ENCODE data around the gene PCF11. TPM values are rescaled to one million over a fixed set of nuclear protein-coding genes. Genes with fewer than 3 reads are reported as not detected.

Gene PCF11
- total RNA-seq, 1 experiment from 2014 or later = 57.5 TPM

DNA sequence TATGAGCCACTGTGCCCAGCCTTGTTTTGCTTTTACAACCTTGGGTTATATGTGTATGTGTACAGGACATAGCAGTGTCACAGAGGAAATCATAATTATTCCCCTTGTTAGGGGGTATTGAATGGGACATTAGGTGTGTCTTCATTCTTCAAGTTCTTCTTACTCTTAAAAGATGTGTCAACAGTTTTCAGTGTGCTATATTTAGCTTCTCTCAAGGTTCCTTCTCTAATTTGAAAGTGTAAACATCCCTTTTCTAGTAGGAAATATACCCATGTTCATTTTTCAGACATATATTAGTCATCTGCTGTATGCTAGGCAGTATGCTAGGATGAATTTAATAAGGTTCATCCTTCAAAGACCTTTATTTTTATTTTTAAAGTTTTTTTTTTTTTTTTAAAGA, 17.1 kb downstream of the PCF11 start:
- no peak overlapping the region for H3K27ac Mint-ChIP-seq (ENCODE audit: low read depth, unreplicated experiment)
- TF ChIP-seq, protein P1, sequence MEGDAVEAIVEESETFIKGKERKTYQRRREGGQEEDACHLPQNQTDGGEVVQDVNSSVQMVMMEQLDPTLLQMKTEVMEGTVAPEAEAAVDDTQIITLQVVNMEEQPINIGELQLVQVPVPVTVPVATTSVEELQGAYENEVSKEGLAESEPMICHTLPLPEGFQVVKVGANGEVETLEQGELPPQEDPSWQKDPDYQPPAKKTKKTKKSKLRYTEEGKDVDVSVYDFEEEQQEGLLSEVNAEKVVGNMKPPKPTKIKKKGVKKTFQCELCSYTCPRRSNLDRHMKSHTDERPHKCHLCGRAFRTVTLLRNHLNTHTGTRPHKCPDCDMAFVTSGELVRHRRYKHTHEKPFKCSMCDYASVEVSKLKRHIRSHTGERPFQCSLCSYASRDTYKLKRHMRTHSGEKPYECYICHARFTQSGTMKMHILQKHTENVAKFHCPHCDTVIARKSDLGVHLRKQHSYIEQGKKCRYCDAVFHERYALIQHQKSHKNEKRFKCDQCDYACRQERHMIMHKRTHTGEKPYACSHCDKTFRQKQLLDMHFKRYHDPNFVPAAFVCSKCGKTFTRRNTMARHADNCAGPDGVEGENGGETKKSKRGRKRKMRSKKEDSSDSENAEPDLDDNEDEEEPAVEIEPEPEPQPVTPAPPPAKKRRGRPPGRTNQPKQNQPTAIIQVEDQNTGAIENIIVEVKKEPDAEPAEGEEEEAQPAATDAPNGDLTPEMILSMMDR (IDR thresholded peaks at IDR 0.05; ENCODE audit: unreplicated experiment) = no peak
- H3K36me3 Mint-ChIP-seq (ENCODE audit: insufficient read depth, unreplicated experiment) = peaks cover 98% of the 10 kb centered on the region
- no peaks in the 10 kb centered on the region for H3K9me3 Mint-ChIP-seq (ENCODE audit: unreplicated experiment)
- intact Hi-C loops (cut with micrococcal nuclease) = no loop called here
- no TSS peak for BruUV-seq (replicated peaks)
- POLR2A ChIA-PET = interaction anchor here (0.6 to 2.2 kb wide), 6 partner anchors 14 to 149 kb away, joined by 3 to 9 read pairs (median 4); partner anchors contain the start of genes ANKRD42 and PCF11
- H3K4me1 Mint-ChIP-seq (ENCODE audit: insufficient read depth, unreplicated experiment) = peaks cover 31% of the 10 kb centered on the region
- no peaks in the 10 kb centered on the region for H3K27me3 Mint-ChIP-seq (ENCODE audit: insufficient read depth, unreplicated experiment)
- CTCF ChIA-PET = interaction anchor here (0.6 to 2.2 kb wide), 5 partner anchors 9 to 306 kb away, joined by 3 to 5 read pairs (median 4); no protein-coding TSS in a partner anchor
- no peak overlapping the region for H3K4me3 Mint-ChIP-seq (ENCODE audit: unreplicated experiment)
- DNase-seq (ENCODE audit: unreplicated experiment) = no peak

DNA sequence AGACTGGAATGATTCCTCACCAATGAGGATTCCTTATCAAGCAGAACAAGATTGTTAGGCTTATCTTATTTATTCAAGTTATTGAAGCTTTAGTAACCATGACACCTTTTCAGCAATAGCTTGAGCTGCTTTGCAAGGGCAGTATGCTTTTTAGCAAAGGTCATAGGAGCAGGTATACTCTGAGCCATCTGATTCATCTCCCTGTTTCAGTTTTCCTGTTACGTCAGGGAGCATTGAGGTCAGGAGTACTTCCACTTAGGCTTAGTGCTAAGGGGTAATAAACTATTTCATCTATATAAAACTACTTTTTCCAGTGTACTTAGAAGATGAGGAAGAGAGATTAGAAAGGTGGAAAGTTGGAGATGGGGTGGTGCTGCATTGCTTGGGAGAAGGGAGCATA, 18.9 kb downstream of the PCF11 start:
- TF ChIP-seq, protein P1 (IDR thresholded peaks at IDR 0.05; ENCODE audit: unreplicated experiment) = no peak
- Mint-ChIP-seq H3K9me3 (ENCODE audit: unreplicated experiment) (no peaks in the 10 kb centered on the region), H3K4me1 (ENCODE audit: insufficient read depth, unreplicated experiment) (peaks cover 21% of the 10 kb centered on the region), H3K27ac (ENCODE audit: low read depth, unreplicated experiment) (no peak overlapping the region), H3K27me3 (ENCODE audit: insufficient read depth, unreplicated experiment) (no peaks in the 10 kb centered on the region), H3K36me3 (ENCODE audit: insufficient read depth, unreplicated experiment) (peaks cover 97% of the 10 kb centered on the region), H3K4me3 (ENCODE audit: unreplicated experiment) (no peak overlapping the region)
- DNase-seq (ENCODE audit: unreplicated experiment) = no peak
- ChIA-PET POLR2A (interaction anchor here (0.9 to 2.2 kb wide), 4 partner anchors 8 to 19 kb away, joined by 3 to 9 read pairs (median 4); partner anchors contain the start of gene PCF11), CTCF (interaction anchor here (0.6 to 1.1 kb wide), 2 partner anchors 75 to 274 kb away, joined by 3 to 4 read pairs; partner anchors contain the start of gene DDIAS)
- BruUV-seq (replicated peaks) = no TSS peak
- intact Hi-C loops (cut with micrococcal nuclease) = no loop called here

DNA sequence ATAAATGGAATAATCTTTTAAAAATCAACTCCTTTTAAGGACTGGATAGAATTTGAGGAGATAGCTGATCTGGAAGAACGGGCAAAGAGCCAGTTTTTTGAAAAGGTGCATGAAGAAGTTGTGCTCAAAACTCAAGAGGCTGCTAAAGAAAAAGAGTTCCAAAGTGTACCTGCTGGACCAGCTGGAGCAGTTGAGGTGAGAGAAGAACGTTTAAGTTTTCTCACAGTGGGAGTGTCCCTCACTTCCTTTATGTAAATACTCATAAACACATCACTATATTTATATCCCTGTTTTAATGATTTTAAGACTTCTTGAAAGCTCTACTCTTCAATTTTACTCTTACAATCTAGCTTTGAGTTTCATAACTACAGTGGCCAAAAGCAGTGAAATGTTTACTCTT, 24.9 kb downstream of the PCF11 start:
- BruUV-seq (replicated peaks) = no TSS peak

DNA sequence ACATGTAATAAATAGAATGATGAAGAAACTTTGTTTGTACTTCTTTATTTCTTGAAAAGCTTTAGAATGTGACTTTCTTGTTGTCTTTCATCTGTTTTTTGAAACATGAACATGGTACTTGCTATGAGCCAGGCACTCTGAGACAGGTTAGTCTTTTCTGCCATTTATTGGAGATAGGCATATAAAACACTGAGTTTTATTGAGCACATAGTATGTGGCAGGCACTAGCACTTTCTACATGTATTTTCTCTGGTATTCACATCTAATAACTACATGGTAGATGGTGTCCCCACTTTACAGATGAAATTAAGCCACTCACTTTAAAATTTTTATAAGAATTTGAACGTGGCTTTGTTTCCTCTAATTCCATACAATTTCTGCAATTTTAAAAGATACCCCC, 28.8 kb downstream of the PCF11 start:
- no peaks in the 10 kb centered on the region for H3K9me3 Mint-ChIP-seq (ENCODE audit: unreplicated experiment)
- CTCF ChIA-PET = interaction anchor here (0.6 kb wide), 2 partner anchors 12 to 29 kb away, joined by 3 read pairs; partner anchors contain the start of gene PCF11
- no peak overlapping the region for H3K4me3 Mint-ChIP-seq (ENCODE audit: unreplicated experiment)
- BruUV-seq (replicated peaks) = no TSS peak
- TF ChIP-seq, protein P1 (IDR thresholded peaks at IDR 0.05; ENCODE audit: unreplicated experiment) = no peak
- peaks cover 6% of the 10 kb centered on the region for H3K4me1 Mint-ChIP-seq (ENCODE audit: insufficient read depth, unreplicated experiment)
- DNase-seq (ENCODE audit: unreplicated experiment) = no peak
- intact Hi-C loops (cut with micrococcal nuclease) = no loop called here
- POLR2A ChIA-PET = interaction anchor here (0.7 to 6.3 kb wide), 4 partner anchors 10 to 1251 kb away, joined by 3 to 52 read pairs (median 4); partner anchors contain the start of gene PCF11
- H3K36me3 Mint-ChIP-seq (ENCODE audit: insufficient read depth, unreplicated experiment) = peaks cover 96% of the 10 kb centered on the region
- H3K27ac Mint-ChIP-seq (ENCODE audit: low read depth, unreplicated experiment) = no peak overlapping the region
- no peaks in the 10 kb centered on the region for H3K27me3 Mint-ChIP-seq (ENCODE audit: insufficient read depth, unreplicated experiment)

More for the DNA sequence above, 24.9 kb downstream of the PCF11 start:
- POLR2A ChIA-PET = interaction anchor here (1.0 to 3.7 kb wide), 7 partner anchors 10 to 280 kb away, joined by 3 to 22 read pairs (median 6); partner anchors contain the start of genes ANKRD42, DDIAS, PCF11 and RAB30
- Mint-ChIP-seq H3K9me3 (ENCODE audit: unreplicated experiment) (no peaks in the 10 kb centered on the region), H3K4me3 (ENCODE audit: unreplicated experiment) (no peak overlapping the region), H3K4me1 (ENCODE audit: insufficient read depth, unreplicated experiment) (no peaks in the 10 kb centered on the region), H3K27ac (ENCODE audit: low read depth, unreplicated experiment) (no peak overlapping the region), H3K27me3 (ENCODE audit: insufficient read depth, unreplicated experiment) (no peaks in the 10 kb centered on the region), H3K36me3 (ENCODE audit: insufficient read depth, unreplicated experiment) (peaks cover 95% of the 10 kb centered on the region)
- TF ChIP-seq, protein P1 (IDR thresholded peaks at IDR 0.05; ENCODE audit: unreplicated experiment) = no peak
- intact Hi-C loops (cut with micrococcal nuclease) = no loop called here
- DNase-seq (ENCODE audit: unreplicated experiment) = no peak
- CTCF ChIA-PET = interaction anchor here (0.7 to 1.5 kb wide), 4 partner anchors 24 to 108 kb away, joined by 3 to 6 read pairs (median 4); partner anchors contain the start of gene PCF11
